ENCODE results near the gene CFAP141. TPM values are rescaled to one million over a fixed set of nuclear protein-coding genes. Genes with fewer than 3 reads are reported as not detected.
A peak's percentile ranks its signal among the peaks of the same experiment; 100 is the strongest.

The CFAP141 gene
- total and polyA plus RNA-seq, 3 donors from 2014 or later = 4.0 to 38.3 (median 8.4) TPM

GRCh38 chr1:154158307-154159125, 47.6 kb downstream of the CFAP141 start:
- H3K4me3 ChIP-seq = no peak overlapping the region
- intact Hi-C loops (cut with DNase I; ENCODE audit: low total_unique reads) = no loop called here
- H3K9me3 ChIP-seq = no peaks in the 10 kb centered on the region
- H3K36me3 ChIP-seq (ENCODE audit: low read depth, missing control alignments) = no peaks in the 10 kb centered on the region
- TF ChIP-seq CTCF (IDR thresholded peaks at IDR 0.05) (no peak), POLR2A (IDR thresholded peaks at IDR 0.05) (no peak)
- DNase-seq = no peak
- H3K4me1 ChIP-seq = peaks cover 33% of the 10 kb centered on the region
- no peaks in the 10 kb centered on the region for H3K27me3 ChIP-seq
- 77 to 81% methylated on average over 8 of the region's 8 CpGs for WGBS, 2 donors
- H3K27ac ChIP-seq = peak overlapping the region in 1 of 2 donors; percentile 78

- peak; percentile 49 for DNase-seq
- Histone ChIP-seq H3K27ac (peak overlapping the region in 1 of 2 donors; percentile 78), H3K4me1 (peaks cover 33% of the 10 kb centered on the region), H3K4me3 (no peak overlapping the region), H3K27me3 (no peaks in the 10 kb centered on the region), H3K36me3 (ENCODE audit: low read depth, missing control alignments) (no peaks in the 10 kb centered on the region), H3K9me3 (no peaks in the 10 kb centered on the region)
- TF ChIP-seq POLR2A (IDR thresholded peaks at IDR 0.05) (no peak), CTCF (IDR thresholded peaks at IDR 0.05) (no peak)
- intact Hi-C loops (cut with DNase I; ENCODE audit: low total_unique reads) = no loop called here
- 46 to 54% methylated on average over 7 of the region's 7 CpGs for WGBS, 2 donors
These were observed 48.4 kb downstream of the CFAP141 start for GRCh38 chr1:154157520-154158306.

- Histone ChIP-seq H3K4me1 (peaks cover 33% of the 10 kb centered on the region), H3K27ac (peak overlapping the region; percentile 36 to 78), H3K4me3 (peak overlapping the region; percentile 38 to 50), H3K9me3 (no peaks in the 10 kb centered on the region), H3K36me3 (ENCODE audit: low read depth, missing control alignments) (no peaks in the 10 kb centered on the region), H3K27me3 (no peaks in the 10 kb centered on the region)
- no peak for TF ChIP-seq CTCF (IDR thresholded peaks at IDR 0.05)
- no peak for TF ChIP-seq POLR2A (IDR thresholded peaks at IDR 0.05)
- DNase-seq = peak; percentile 39
- 16 to 23% methylated on average over 9 of the region's 9 CpGs for WGBS, 2 donors
- intact Hi-C loops (cut with DNase I; ENCODE audit: low total_unique reads) = no loop called here
These were observed 50.9 kb downstream of the CFAP141 start for GRCh38 chr1:154155251-154155650.

GRCh38 chr1:154154534-154155191, 51.5 kb downstream of the CFAP141 start, which contains the start of gene NUP210L:
Gene NUP210L, minus strand, starts transcription at chr1:154155073.
- peaks cover 33% of the 10 kb centered on the region for H3K4me1 ChIP-seq
- WGBS, 2 donors = 69 to 70% methylated on average over 28 to 29 of the region's 29 CpGs

More at GRCh38 chr1:154154534-154155191, 51.5 kb downstream of the CFAP141 start, which contains the start of gene NUP210L:
- DNase-seq = peak; percentile 87
- Histone ChIP-seq H3K27ac (peak within 1 kb of the TSS; percentile 36 to 78), H3K27me3 (no peaks in the 10 kb centered on the region), H3K36me3 (ENCODE audit: low read depth, missing control alignments) (no peaks in the 10 kb centered on the region), H3K9me3 (no peaks in the 10 kb centered on the region), H3K4me3 (peak within 1 kb of the TSS; percentile 38 to 50)
- intact Hi-C loops (cut with DNase I; ENCODE audit: low total_unique reads) = no loop called here
- no peak for TF ChIP-seq CTCF (IDR thresholded peaks at IDR 0.05)
- TF ChIP-seq POLR2A (IDR thresholded peaks at IDR 0.05) = no peak

Data from testis (tissue), 3 donors.